Testis (tissue), 3 donors: ENCODE results near the gene PGBD4. TPM values are rescaled to one million over a fixed set of nuclear protein-coding genes. Genes with fewer than 3 reads are reported as not detected.

Source experiments
- DNase-seq: peaks from one replicate; pipeline ENCODE4 v3.0.0-alpha.2; 2019
- H3K27ac ChIP-seq, 2 donors: fragments of 200-600 bp; sonication (generic); one replicate each; pipeline ENCODE4 v1.5.1; 2019
- H3K27me3 ChIP-seq: fragments of 200-600 bp; sonication (generic); one replicate; pipeline ENCODE4 v1.5.1; 2019
- H3K36me3 ChIP-seq: fragments of 200-600 bp; sonication (generic); one replicate; pipeline ENCODE4 v1.5.1; 2017; ENCODE audit warnings: low read depth; ENCODE audit errors: missing control alignments
- H3K4me1 ChIP-seq: fragments of 200-600 bp; sonication (generic); one replicate; pipeline ENCODE4 v1.5.1; 2019
- H3K4me3 ChIP-seq, 2 donors: fragments of 200-600 bp; sonication (generic); one replicate each; pipeline ENCODE4 v1.5.1; 2017 to 2019
- H3K9me3 ChIP-seq: fragments of 200-600 bp; sonication (generic); one replicate; pipeline ENCODE4 v1.5.1; 2017
- CTCF ChIP-seq, 3 experiments: fragments of 450-650 bp in 2 of 3; fragments of 200-600 bp in 1 of 3; sonication (generic) in 1 of 3; IDR thresholded peaks; one replicate each; pipeline ENCODE4 v1.5.1; 2016 to 2019; ENCODE audit warnings: antibody characterized with exemption in 3 of 3, mild to moderate bottlenecking in 2 of 3, moderate library complexity in 1 of 3
- POLR2A ChIP-seq: fragments of 450-650 bp; IDR thresholded peaks from one replicate; pipeline ENCODE4 v1.6.1; 2017; ENCODE audit warnings: antibody characterized with exemption, mild to moderate bottlenecking, moderate library complexity
- WGBS, 2 donors: methylation state at CpG; one replicate each; pipeline ENCODE4 v1.1.5; 2018; 5-methylcytosine and 5-hydroxymethylcytosine counted together
- intact Hi-C: fragments of 100-400 bp; cut with DNase I; formaldehyde crosslinking; loops from one replicate; pipeline ENCODE4 v1.15.1; 2023; ENCODE audit warnings: low total_unique reads
- polyA plus RNA-seq: library from polyadenylated mRNA; stranded (reverse); fragments of 350-450 nt; fragmentation: Illumina TruSeq; extraction: RNeasy Lipid Tissue Mini Kit (QIAGEN cat#74804); gene quantifications from one replicate; pipeline ENCODE4 v1.2.3, GENCODE V29; 2014; ENCODE audit warnings: low read depth, low replicate concordance; ENCODE audit not compliant: insufficient read depth
- total RNA-seq, 2 donors: library from RNA; depleted of rRNA; stranded (reverse); fragments of >200 nt; gene quantifications; one replicate each; pipeline ENCODE4 v1.2.3, GENCODE V29; 2016

The PGBD4 gene
- total and polyA plus RNA-seq, 3 donors from 2014 or later, result 1.5 to 2.8 (median 2.7) TPM

GRCh38 chr15:34133511-34133910 is 31.6 kb downstream of the PGBD4 start:
- H3K27me3 ChIP-seq, result no peaks in the 10 kb centered on the region
- peaks cover 5% of the 10 kb centered on the region for H3K4me1 ChIP-seq
- H3K36me3 ChIP-seq, result no peaks in the 10 kb centered on the region
- WGBS, 2 donors, result 93 to 98% methylated on average over 1 of the region's 1 CpG
- H3K9me3 ChIP-seq, result no peaks in the 10 kb centered on the region
- H3K27ac ChIP-seq, result no peak overlapping the region
- intact Hi-C loops, result no loop called here
- TF ChIP-seq POLR2A (no peak), CTCF (IDR thresholded peaks at IDR 0.05) (no peak)
- no peak for DNase-seq
- no peak overlapping the region for H3K4me3 ChIP-seq

DNA sequence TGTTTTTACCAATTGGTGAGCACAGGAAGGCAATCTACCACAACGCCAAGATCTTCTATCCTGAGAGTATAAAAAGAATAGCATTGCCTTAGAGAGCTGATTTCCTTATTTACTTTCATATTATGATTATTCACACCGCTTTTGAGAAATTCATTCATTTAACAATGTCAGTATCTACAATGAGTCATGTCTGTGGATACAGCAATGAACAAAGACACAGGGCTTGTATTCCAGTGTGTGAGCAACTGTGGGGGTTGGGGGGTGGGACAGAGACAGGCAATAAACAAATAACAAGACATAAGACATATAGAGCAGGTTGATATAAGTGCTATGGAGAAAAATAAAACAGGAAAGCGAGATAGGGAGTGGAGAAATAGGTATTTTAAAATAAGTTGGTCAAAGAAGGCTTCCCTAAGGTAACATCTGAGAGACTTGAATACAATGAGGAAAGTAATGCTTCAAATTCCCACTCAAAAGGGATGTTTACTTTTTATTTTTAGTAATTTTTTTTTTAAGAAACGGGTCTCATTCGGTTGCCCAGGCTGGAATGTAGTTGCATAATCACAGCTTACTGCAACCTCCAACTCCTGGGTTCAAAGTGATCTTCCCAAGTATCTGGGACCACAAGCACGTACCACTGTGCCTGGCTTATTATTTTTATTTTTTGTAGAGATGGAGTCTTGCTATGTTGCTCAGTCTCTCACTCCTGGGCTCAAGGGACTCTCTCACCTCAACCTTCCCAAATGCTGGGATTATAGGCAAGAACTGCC is 45.7 kb downstream of the PGBD4 start:
- TF ChIP-seq CTCF (IDR thresholded peaks at IDR 0.05) (no peak), POLR2A (no peak)
- Histone ChIP-seq H3K9me3 (no peaks in the 10 kb centered on the region), H3K36me3 (no peaks in the 10 kb centered on the region), H3K27ac (no peak overlapping the region), H3K27me3 (no peaks in the 10 kb centered on the region), H3K4me1 (no peaks in the 10 kb centered on the region), H3K4me3 (no peak overlapping the region)
- intact Hi-C loops, result no loop called here
- WGBS, 2 donors, result 70 to 72% methylated on average over 6 of the region's 6 CpGs
- DNase-seq, result no peak

GRCh38 chr15:34154725-34155204 is 52.9 kb downstream of the PGBD4 start:
- Histone ChIP-seq H3K36me3 (no peaks in the 10 kb centered on the region), H3K4me3 (no peak overlapping the region), H3K27me3 (no peaks in the 10 kb centered on the region), H3K9me3 (no peaks in the 10 kb centered on the region), H3K4me1 (no peaks in the 10 kb centered on the region), H3K27ac (no peak overlapping the region)
- TF ChIP-seq CTCF (IDR thresholded peaks at IDR 0.05), result no peak
- no peak for TF ChIP-seq POLR2A
- no peak for DNase-seq
- 88 to 96% methylated on average over 7 of the region's 7 CpGs for WGBS, 2 donors
- intact Hi-C loops, result no loop called here

GRCh38 chr15:34155859-34156258 is 54.0 kb downstream of the PGBD4 start:
- TF ChIP-seq POLR2A (no peak), CTCF (IDR thresholded peaks at IDR 0.05) (no peak)
- 94 to 95% methylated on average over 7 of the region's 7 CpGs for WGBS, 2 donors
- H3K36me3 ChIP-seq, result no peaks in the 10 kb centered on the region
- no peaks in the 10 kb centered on the region for H3K9me3 ChIP-seq
- intact Hi-C loops, result no loop called here
- H3K4me1 ChIP-seq, result no peaks in the 10 kb centered on the region
- no peak overlapping the region for H3K4me3 ChIP-seq
- no peaks in the 10 kb centered on the region for H3K27me3 ChIP-seq
- no peak for DNase-seq
- H3K27ac ChIP-seq, result no peak overlapping the region

Other genes with a start within 250 kb of the PGBD4 start
- gene CHRM5, start 133.6 kb upstream of the PGBD4 start, total RNA-seq, result under 1 TPM; 0.81 to 0.94 TPM
- 1.3 TPM for gene CHRM5, start 133.6 kb upstream of the PGBD4 start, polyA plus RNA-seq
- 10 to 100 TPM; 25.4 to 35.1 TPM for gene AVEN, start 62.9 kb upstream of the PGBD4 start, total RNA-seq
- gene AVEN, start 62.9 kb upstream of the PGBD4 start, polyA plus RNA-seq, result 23.4 TPM
- 10 to 100 TPM; 73.2 to 74.6 TPM for gene EMC7, start 221 bp upstream of the PGBD4 start, total RNA-seq
- 170 TPM for gene EMC7, start 221 bp upstream of the PGBD4 start, polyA plus RNA-seq
- 100 to 1,000 TPM in 1 of 2 donors, 10 to 100 TPM in 1; 83.7 to 107 TPM for gene KATNBL1, start 108.0 kb downstream of the PGBD4 start, total RNA-seq
- 31.3 TPM for gene KATNBL1, start 108.0 kb downstream of the PGBD4 start, polyA plus RNA-seq
- gene EMC4, start 122.9 kb downstream of the PGBD4 start, total RNA-seq, result 100 to 1,000 TPM; 103 to 124 TPM
- gene EMC4, start 122.9 kb downstream of the PGBD4 start, polyA plus RNA-seq, result 142 TPM
- gene SLC12A6, start 235.7 kb downstream of the PGBD4 start, total RNA-seq, result 10 to 100 TPM; 72.8 to 77.2 TPM
- gene SLC12A6, start 235.7 kb downstream of the PGBD4 start, polyA plus RNA-seq, result 106 TPM
- 10 to 100 TPM; 75.5 to 79.8 TPM for gene NOP10, start 241.1 kb downstream of the PGBD4 start, total RNA-seq
- gene NOP10, start 241.1 kb downstream of the PGBD4 start, polyA plus RNA-seq, result 86.2 TPM
- gene NUTM1, start 241.2 kb downstream of the PGBD4 start, total RNA-seq, result 10 to 100 TPM; 17.8 to 23.4 TPM
- gene NUTM1, start 241.2 kb downstream of the PGBD4 start, polyA plus RNA-seq, result 39.7 TPM